HG02981 (cell line): ENCODE results near the gene RERE.
"Not testable (repeated sequence)": the region's sequence is repeated elsewhere in the genome, so short reads cannot be mapped to it uniquely, and the experiment has no call there.

Source experiments
- ATAC-seq: cut with Tn5 transposase; IDR thresholded peaks from one replicate; pipeline ENCODE4 v1.9.1; 2021; ENCODE audit warnings: mild to moderate bottlenecking, moderate library complexity; ENCODE audit not compliant: unreplicated experiment

RERE gene

DNA sequence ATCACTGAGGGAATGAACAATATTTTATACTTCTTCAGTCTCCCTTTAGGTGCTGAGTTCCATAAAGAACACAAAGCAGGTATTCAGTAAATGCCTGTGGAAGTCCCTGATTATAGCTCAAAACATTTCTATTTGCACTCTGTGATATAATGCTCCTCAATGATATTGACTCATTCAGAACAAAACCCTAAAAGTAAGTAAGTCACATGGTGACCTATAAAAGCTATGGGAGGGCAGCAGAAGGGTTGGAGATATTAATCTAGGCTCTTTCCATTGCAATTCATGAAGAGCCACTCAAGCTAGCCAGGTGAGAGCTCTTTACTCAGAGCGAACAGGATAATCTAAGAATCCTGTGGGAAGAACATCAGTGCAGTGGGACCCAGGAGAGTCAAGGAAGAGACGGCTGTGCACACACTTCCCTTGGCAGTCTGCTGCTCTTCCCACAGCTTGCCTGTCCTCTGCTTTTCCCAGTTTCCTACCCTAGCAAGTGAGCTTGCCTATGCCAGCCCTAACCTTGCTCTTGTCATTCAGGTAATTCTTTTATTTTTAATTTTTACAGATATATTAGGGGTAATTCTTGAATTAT lies 197.4 kb downstream of the RERE start:
- not testable (repeated sequence) for ATAC-seq

DNA sequence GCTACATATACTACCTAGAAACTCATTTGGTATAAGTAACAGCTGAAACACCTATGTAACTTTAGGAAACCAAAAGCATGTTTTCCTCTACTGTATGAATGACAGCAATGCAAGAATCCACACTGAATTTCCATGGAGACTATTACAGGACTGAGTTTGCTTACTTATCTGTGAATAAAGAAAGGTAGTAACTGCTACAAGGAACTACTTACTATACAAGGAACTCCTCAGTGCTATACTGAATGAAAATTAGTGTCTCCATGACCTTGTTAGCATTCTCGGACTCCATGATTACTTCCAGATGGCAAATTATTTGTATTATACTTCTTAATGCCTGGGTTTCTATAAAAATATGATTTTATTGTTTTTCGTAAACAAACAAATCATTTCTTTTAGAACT lies 198.0 kb downstream of the RERE start:
- ATAC-seq: not testable (repeated sequence)

DNA sequence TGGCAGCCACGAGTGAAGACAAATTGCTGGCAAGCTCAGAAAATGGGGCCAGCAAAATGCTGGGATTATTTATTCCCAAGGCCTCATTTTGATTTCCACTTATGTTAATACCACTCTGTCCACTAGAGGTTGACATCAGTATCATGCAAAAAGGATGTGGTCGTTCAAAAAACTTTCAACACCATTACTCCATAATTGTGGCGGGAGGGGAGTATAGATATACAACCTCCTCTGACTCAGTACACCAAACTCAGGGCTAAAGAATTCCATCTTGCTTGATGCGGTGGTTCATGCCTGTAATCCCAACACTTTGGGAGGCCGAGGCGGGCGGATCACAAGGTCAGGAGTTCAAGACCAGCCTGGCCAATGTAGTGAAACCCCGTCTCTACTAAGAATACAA lies 200.6 kb downstream of the RERE start:
- not testable (repeated sequence) for ATAC-seq

DNA sequence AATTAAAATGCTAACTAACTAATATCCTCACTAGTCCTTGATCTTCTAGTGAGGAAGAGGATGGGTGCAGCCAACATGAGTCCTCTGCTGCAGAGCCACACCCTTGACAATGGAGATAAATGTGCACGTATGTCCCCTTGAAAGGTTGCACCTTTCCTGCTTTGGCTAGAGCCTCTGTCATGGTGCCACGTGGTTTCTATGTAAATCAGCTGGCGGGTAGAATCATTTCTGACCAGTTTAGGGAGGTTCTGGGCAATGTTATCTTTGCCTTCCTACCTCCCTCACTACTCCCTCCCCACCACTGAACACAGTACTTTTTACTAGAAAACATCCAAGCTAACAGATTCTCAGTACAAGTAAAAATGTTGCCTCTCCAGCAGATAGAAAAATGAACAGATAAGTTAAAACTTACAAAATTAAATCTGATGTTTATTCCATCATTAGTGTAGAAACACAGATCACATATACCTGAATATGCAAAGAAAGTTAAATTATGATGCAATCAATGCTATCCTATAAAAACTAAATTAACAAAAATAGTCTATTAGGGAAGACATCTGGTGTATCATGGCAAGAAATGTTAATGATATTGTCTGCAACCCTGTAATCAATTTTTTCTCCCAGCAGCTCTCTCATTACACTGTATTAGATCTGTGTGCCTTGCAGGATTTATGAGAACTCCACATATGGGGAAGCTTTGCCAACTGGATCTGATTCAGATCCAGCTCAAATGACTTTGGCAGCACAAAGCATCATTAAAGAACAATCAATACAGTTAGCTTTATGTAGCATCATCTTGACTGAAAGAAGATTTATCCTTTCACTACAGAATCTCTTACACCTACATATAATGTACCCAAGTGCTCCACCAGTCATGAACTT lies 205.6 kb downstream of the RERE start:
- not testable (repeated sequence) for ATAC-seq

DNA sequence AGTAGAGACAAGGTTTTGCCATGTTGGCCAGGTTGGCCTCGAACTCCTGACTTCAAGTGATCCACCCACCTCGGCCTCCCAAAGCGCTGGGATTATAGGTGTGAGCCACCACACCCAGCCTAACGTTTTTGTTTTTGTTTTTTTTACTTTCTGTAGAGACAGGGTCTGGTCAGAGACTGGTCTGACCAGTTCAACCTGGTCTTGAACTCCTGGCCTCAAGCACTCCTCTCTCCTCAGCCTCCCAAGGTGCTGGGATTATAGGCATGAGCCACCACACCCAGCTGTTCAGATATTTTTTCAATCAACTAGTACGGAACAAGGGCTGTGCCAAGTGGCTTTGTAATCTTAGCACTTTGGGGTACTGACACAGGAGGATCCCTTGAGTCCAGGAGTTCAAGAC lies 209.5 kb downstream of the RERE start:
- no peak for ATAC-seq

DNA sequence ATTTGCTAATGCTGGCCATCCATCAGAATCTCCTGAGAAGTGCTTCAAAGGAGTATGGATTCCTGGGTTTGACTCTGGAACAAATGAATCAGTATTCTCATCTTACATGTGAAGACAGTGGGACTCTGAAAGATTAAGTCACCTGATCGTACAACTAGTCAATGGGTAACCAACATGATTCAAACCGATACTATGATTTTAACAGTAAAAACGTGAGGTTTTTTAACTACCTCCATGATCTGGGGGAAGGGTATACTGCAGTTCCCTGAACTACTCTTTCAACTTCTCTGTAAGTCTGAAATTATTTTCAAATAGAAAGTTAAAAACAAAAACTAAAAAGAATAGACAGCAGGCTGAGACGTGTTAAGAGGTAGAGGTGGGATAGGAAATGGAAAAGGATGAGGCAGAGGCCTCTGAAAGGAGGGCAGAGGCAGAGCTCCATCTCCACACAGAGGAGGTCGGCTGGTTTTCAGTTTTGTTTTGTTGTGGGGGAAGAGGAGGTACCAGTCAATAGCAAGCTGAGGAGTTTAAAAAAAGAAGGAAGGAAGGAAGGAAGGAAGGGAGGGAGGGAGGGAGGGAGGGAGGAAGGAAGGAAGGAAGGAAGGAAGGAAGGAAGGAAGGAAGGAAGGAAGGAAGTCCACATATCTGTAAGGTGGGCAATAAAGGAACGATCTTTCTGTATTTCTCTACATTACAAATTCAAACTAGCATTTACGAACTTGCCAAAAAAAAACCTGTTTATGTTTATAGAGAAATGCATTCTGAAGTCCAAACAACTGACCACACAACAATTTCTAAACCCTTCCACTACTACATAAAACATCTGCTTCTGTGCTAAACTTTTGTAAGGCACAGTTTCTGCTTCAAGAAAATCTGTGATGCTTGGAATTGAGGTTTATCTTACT lies 213.1 kb downstream of the RERE start:
- ATAC-seq: peak; percentile 91

DNA sequence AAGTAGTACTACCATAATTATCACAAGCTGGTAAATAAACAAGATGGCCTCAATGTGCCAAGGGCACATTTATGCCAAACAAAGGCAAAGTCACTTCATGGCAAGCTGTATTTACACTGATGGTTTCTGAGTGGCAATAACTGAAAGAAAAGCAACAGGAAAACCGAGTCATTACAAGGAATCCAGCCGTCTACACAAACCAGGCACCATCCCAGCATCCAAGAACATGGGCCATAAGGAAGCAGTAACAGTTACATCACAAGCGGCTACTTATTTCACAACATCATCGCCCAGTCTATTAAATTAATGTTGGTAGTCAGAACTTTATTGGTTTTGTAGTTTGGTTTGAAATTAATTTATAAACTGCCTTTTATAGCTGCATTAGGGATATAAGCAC lies 214.2 kb downstream of the RERE start:
- no peak for ATAC-seq

DNA sequence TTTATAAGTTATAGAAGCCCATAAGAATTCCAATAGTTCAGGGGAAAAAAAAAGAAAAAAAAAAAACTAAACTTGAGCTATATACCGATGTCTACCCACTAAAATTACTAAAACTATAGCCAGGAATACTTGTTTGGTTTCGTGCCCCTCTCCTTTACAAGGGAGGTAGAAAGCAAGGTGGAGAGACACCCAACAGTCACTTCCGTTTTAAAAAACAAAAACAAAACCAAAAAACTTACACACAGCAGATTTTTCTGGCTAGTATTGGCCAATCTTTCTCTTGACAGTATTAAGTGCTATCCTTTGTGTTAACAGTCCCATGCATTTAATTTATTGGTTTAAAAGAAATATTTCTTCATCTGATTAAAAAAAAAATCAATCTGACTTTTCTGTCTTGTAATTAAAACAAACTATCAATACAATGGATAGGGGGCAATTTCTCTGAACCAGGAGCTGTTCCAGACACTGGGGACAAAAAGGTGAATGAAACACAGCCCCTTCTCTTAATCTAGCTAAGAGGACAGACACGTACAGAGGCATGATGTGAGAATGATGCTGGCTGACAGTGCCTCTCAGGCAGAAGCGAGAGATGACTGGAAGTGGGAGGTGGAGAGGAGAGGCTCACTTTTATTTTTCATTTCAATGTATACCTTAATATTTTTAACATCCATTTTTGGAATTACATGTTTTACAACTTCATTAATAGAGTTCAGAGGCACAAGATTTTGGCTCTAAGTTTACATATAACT lies 214.8 kb downstream of the RERE start:
- no peak for ATAC-seq

DNA sequence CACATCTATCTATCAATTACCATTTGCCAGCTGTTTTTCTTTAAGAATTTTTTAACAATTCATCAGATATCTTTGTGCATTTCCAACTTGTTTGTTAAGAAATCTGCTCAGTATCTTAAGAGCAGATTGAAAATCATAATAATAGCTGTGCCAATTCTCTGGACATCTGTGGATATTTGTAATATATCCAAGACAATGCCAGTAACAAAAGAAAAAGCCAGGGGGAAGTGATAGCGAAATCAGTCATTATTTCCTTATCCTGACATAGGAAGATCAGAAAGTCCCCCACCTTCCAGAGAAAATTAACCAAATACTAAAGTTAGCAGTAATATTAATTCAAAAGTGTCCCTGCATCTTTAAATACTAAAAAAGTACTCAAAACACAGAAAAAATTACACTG lies 217.1 kb downstream of the RERE start:
- no peak for ATAC-seq

DNA sequence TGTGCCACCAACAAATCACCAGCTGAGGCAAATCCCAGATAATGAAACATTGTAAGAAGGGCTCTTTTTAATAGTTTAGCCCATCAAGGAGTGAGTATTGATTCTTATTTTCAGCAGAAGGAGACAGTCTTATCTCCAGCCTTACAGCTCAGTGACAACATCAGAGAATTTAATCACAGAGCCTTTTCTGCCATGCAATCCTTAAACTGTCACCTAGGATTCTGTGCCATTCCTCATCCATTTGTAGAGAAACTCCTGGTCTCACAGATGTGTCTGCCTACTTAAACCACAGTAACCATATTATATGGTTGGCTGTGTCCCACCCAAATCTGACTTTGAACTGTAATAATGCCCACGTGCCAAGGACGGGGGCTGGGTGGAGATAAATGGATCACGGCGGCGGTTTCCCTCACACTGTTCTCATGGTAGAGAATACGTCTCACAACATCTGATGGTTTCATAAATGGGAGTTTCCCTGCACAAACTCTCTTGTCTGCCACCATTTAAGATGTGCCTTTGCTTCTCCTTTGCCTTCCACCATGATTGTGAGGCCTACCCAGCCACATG lies 217.7 kb downstream of the RERE start:
- ATAC-seq: no peak

DNA sequence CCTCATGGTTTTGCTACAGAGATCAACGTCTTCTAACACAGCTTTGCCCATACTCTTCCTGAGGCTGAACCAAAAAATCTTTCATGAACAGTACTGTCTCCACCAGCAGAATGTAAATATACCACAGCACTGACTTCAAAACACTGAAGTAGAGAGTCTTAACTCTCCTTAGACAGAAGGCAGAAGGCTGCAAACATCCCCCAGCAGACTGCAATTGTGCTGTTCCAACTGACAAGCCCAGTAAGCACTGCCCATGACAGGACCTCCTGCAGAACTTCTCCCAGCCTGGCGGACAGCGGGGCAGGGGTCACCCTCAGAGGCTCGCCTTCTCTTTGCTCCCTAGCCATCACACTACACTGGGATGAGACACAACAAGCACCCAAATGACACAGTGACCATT lies 218.7 kb downstream of the RERE start:
- ATAC-seq: no peak

DNA sequence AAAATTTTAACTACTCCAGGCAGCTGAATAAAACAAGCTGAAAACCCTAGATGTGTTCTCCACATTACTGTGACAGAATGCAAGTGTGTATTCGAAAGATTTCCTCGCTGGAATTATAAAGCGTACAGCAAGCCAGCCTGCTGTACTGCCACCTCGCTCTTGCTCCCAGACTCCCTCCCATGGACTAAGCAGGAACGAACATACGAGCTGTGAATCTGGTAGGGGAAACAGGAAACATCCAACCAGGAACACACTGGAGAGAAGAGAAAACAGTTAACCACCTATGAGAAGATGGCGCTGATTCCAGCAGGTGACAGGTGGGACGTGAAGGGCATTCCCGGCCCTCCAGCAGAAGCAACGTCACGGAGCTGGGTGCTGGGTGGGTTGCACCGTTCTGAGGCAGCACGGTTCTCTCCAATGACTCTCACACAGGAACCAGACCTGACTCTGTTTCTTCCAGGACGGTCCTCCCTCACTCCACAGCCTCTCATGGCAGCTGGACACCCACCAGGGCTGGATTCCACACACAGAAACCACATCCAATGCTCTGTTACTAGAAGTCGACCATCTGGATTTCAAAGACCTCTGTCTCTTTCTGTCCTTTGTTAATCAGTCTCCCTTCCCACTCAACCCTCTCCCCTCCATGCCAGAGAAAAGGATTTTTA lies 219.2 kb downstream of the RERE start:
- ATAC-seq: no peak

DNA sequence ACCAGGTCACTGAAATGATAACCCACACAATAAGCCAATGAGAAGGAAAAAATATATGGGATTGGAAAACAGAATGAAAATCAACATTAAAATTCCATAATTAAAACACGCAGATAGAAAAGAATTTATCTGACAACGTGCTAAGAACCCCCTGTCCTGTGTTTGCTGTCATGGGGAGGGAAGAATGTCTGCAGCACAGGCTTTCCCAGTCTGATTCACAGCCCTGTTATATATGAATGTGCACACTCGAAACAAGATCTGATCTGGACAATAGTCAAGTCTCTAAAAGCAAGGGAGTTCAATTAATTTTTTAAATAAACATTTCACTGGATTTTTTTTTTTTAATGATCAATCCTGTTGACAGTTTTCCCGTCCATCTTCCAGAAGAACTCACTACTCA lies 220.0 kb downstream of the RERE start:
- ATAC-seq: no peak

DNA sequence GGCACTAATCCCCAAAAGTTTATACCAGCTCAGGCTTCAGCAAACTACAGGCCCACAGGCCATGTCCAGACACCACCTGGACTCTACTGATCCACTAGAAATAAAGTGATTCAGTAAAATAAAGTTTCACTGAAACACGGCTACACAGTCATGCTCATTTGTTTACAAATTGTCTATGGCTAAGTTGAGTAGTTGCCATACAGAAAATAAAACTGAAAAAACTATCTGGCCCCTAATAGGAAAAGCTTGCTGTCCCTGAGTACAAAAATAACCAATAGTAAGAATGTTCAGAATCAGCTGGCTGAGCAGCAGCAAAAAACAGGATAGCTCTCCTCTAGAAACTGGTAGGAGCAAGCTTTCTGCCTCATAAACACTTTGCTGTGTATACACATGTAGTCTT lies 221.5 kb downstream of the RERE start:
- ATAC-seq: no peak

DNA sequence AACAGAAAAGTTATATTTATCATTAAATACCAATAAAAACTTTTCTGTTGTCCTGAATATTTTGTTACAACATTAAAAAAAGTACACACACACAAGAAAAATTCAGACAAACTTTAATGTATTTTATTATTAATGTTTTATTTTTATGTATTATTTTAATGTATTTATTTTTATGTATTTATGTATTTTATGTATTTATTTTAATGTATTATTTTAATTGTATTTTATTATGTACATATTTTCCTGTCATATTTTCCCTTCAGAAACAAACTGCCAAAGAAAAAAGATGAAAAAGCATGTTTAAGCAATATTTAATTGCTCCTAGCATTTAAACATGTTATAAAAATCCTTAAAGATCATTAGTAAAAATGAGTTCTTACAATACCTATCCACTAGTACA lies 222.1 kb downstream of the RERE start:
- ATAC-seq: no peak

DNA sequence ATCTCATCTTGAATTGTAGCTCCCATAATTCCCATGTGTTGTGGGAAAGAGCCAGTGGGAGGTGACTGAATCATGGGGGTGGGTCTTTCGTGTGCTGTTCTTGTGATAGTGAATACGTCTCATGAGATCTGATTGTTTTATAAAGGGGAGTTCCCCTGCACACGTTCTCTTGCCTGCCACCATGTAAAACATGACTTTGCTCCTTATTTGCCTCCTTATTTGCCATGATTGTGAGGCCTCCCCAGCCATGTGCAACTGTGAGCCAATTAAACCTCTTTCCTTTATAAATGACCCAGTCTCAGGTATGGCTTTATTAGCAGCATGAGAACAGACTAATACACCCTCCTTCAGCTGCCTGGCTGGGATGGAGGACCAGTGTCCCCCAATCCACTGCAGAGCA lies 224.1 kb downstream of the RERE start:
- ATAC-seq: not testable (repeated sequence)

DNA sequence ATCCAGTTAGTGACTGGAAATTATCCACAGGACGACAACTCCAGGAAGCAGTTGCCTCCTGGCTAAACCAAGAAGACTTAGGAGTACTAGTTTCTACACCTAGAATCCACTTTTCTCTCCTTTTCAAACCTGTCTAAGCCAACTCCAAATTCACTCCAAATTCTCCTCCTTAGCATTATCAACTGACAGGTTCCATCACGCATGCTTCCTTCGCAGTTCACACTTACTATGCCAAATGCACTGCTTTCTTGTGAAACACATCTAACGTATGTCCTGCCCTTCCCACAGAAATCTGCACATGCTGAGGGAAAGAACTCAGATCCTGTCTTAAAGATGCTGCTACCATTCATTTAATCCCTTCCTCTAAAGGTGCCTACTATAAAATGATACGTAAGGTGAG lies 225.9 kb downstream of the RERE start:
- ATAC-seq: no peak

DNA sequence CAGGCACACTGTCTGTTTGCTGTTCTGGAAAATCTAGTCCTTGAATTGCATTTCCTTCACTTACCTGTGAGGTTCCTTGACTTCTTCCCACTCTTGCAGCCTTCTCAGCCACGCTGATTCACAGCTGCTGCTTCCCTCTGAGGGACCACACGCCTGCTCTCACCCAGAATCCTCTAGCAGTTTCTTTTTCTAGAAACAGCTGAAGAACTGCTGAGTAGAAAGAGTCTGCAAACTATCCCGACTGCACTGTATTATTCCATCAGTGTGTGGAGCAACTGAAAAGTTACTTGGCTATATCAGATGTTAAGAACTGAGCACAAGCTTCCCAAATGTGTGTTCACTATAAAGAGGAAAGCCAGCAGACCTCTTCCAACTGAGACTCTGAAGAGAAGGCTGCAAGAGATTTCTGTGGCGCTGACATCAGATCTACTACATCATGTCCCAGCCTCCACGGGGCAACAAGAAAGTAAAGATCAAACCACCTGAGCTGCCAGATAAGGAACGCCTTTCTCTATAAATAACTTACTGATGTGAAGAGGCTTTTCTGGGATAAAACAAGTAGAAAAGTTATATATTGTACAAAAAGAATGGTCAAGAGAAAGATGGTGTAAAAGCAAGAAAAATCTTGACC lies 226.6 kb downstream of the RERE start:
- no peak for ATAC-seq

DNA sequence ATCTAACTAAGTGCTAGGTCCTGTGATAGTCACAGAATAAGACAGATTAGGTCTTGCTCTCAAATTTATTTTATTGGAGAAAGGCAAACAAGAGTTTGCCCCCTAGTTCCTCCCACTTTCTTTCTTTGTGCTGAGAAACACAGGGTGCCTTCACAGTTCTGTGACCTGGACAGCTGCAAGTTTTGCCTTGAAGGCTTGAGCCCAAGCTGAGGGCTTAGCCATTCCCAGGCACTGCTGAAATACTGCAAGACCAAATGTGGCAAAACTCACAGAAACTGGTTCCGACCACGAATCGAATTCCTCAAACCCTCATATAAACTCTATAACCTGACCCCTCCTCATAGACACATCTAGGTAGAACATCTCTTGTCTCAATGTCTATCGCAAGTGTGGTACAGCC lies 227.9 kb downstream of the RERE start:
- ATAC-seq: no peak

DNA sequence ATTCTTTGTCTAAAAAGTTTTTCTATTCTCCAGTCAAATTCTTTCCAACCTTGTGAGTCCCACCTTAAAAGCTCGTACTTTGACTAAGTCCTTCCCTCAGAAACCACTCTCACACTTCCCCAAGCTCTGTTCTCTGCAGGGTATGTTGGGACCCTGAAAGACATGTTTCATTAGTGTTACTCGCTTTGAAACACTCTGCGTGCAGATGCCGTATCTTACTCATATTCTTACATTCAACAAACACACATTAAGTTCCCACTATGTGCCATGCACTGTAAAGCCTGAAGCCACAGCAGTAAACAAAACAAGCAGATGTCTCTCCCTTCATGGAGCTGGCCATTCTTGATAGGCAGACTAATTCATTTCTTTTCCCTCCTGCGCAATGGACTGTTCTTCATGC lies 229.7 kb downstream of the RERE start:
- ATAC-seq: no peak
